HL-60 (cell line): ENCODE data around the gene NFU1.
A peak's percentile ranks its signal among the peaks of the same experiment; 100 is the strongest.
"Not testable (repeated sequence)": the region's sequence is repeated elsewhere in the genome, so short reads cannot be mapped to it uniquely, and the experiment has no call there.

Experiments
- DNase-seq, 2 experiments: peaks; one replicate each; pipeline ENCODE4 v3.0.0-alpha.2; 2010 to 2020; ENCODE audit warnings: low read depth in 1 of 2, low spot score in 1 of 2
- H3K27ac ChIP-seq: fragments of 250-450 bp; sonication (Bioruptor Pico); replicated peaks from 2 replicates; pipeline ENCODE4 v1.5.1; 2020; ENCODE audit warnings: mild to moderate bottlenecking, moderate library complexity
- H3K27me3 ChIP-seq: fragments of 250-450 bp; sonication (Bioruptor Pico); 2 replicates; pipeline ENCODE4 v1.5.1; 2021; ENCODE audit warnings: mild to moderate bottlenecking, moderate library complexity; ENCODE audit not compliant: insufficient read depth, poor library complexity, severe bottlenecking
- H3K4me3 ChIP-seq: replicated peaks from 2 replicates; pipeline ENCODE4 v1.5.1; 2011; ENCODE audit warnings: mild to moderate bottlenecking, control low read depth, low read length; ENCODE audit not compliant: insufficient read depth
- CTCF ChIP-seq: IDR thresholded peaks from one replicate; pipeline ENCODE4 v1.5.1; 2011; ENCODE audit warnings: low read length, control low read depth, inconsistent platforms; ENCODE audit not compliant: insufficient read depth
- GABPA ChIP-seq: IDR thresholded peaks from 2 replicates; pipeline ENCODE4 v1.6.1; 2012; ENCODE audit warnings: low read depth
- POLR2AphosphoS5 ChIP-seq: IDR thresholded peaks from 2 replicates; pipeline ENCODE4 v1.6.1; 2012; ENCODE audit warnings: low read depth
- REST ChIP-seq: IDR thresholded peaks from 2 replicates; pipeline ENCODE4 v1.6.1; 2012; ENCODE audit warnings: low read depth; ENCODE audit not compliant: insufficient replicate concordance
- SPI1 ChIP-seq: IDR thresholded peaks from 2 replicates; pipeline ENCODE4 v1.6.1; 2012; ENCODE audit warnings: low read depth, mild to moderate bottlenecking, borderline replicate concordance

Gene NFU1

GRCh38 chr2:69452687-69453086 lies 15.5 kb upstream of the NFU1 start:
- Histone ChIP-seq H3K4me3 (no peak overlapping the region), H3K27ac (peak overlapping the region; percentile 30), H3K27me3 (no peaks in the 10 kb centered on the region)
- TF ChIP-seq SPI1: no peak
- TF ChIP-seq GABPA: no peak
- TF ChIP-seq REST: no peak
- no peak for TF ChIP-seq POLR2AphosphoS5
- no peak for DNase-seq

- TF ChIP-seq SPI1 (no peak), POLR2AphosphoS5 (no peak), CTCF (no peak), REST (no peak), GABPA (no peak)
- Histone ChIP-seq H3K27me3 (no peaks in the 10 kb centered on the region), H3K27ac (no peak overlapping the region), H3K4me3 (no peak overlapping the region)
- no peak for DNase-seq
Measured at GRCh38 chr2:69450735-69451416, 13.6 kb upstream of the NFU1 start.

GRCh38 chr2:69449906-69450305 lies 12.7 kb upstream of the NFU1 start:
- H3K27ac ChIP-seq: no peak overlapping the region
- no peak for TF ChIP-seq REST
- no peak overlapping the region for H3K4me3 ChIP-seq
- DNase-seq: no peak
- H3K27me3 ChIP-seq: no peaks in the 10 kb centered on the region

GRCh38 chr2:69443673-69444072 lies 6.4 kb upstream of the NFU1 start:
- not testable (repeated sequence) for DNase-seq, H3K27me3 ChIP-seq, H3K27ac ChIP-seq, H3K4me3 ChIP-seq

GRCh38 chr2:69439499-69439898 lies 2.3 kb upstream of the NFU1 start:
- not testable (repeated sequence) for H3K27me3 ChIP-seq, DNase-seq, H3K4me3 ChIP-seq, H3K27ac ChIP-seq
